HCT116 (cell line): ENCODE data around the gene ADIPOR2.

Experiments
- EZH2 ChIP-seq: fragments of 200-600 bp; sonication (generic); IDR thresholded peaks from 2 replicates; pipeline ENCODE4 v1.6.1; 2017; ENCODE audit warnings: antibody characterized with exemption, mixed run types
- EZH2phosphoT487 ChIP-seq: fragments of 200-600 bp; IDR thresholded peaks from 2 replicates; pipeline ENCODE4 v1.6.1; 2018; ENCODE audit warnings: antibody characterized with exemption, borderline replicate concordance
- MAX ChIP-seq: IDR thresholded peaks from 2 replicates; pipeline ENCODE4 v1.6.1; 2012
- POLR2A ChIP-seq: IDR thresholded peaks from 2 replicates; pipeline ENCODE4 v1.7.0; 2011; ENCODE audit warnings: borderline replicate concordance; ENCODE audit not compliant: insufficient read depth, insufficient read length; ENCODE audit errors: extremely low read depth
- YY1 ChIP-seq: IDR thresholded peaks from 2 replicates; pipeline ENCODE4 v1.6.1; 2011; ENCODE audit warnings: low read length, low read depth, moderate library complexity, mild to moderate bottlenecking; ENCODE audit not compliant: insufficient replicate concordance; ENCODE audit errors: extremely low read depth
- TF ChIP-seq, protein P1 (sequence below), 3 experiments: fragments of 200-600 bp in 1 of 3; sonication (generic) in 1 of 3; IDR thresholded peaks in 2 of 3; conservative IDR thresholded peaks in 1 of 3; 2 replicates each; pipeline ENCODE4 v1.5.1; 2012 to 2017; ENCODE audit warnings: low read depth in 2 of 3, low read length in 2 of 3, antibody characterized with exemption in 1 of 3, borderline replicate concordance in 1 of 3, control low read depth in 1 of 3, mild to moderate bottlenecking in 1 of 3, mixed read lengths in 1 of 3, mixed run types in 1 of 3, moderate library complexity in 1 of 3; ENCODE audit not compliant: insufficient read depth in 1 of 3
- TF ChIP-seq, protein P2 (sequence below): IDR thresholded peaks from 2 replicates; pipeline ENCODE4 v1.6.1; 2012; ENCODE audit warnings: low read depth

DNA sequence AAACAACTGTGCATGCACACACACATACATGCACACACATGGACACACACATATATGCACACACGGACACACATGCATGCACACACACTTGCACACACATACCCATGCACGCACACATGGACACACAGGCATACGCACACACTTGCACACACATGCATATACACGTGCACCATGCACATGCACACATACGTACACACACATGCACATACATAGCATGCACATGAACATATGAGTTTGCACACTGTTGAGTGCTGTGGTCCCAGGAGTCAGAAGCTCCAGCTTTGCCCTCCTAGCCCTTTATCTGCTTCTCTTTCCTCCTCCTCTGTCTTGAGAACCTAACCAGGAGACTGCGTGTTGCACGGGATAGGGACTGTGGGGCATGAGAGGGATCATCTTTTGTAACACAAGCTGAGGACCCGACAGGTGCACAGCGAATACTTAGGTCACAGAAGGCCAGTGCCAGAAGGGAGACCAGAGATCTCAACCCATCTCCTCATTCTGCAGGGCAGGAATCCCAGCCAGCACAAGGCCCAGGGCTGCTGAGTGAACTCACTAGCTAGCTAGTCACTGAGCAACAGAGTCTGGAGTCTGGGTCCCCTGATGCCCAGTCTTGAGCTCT is 126.0 kb downstream of the ADIPOR2 start:
- no peak for TF ChIP-seq YY1
- TF ChIP-seq, protein P1, sequence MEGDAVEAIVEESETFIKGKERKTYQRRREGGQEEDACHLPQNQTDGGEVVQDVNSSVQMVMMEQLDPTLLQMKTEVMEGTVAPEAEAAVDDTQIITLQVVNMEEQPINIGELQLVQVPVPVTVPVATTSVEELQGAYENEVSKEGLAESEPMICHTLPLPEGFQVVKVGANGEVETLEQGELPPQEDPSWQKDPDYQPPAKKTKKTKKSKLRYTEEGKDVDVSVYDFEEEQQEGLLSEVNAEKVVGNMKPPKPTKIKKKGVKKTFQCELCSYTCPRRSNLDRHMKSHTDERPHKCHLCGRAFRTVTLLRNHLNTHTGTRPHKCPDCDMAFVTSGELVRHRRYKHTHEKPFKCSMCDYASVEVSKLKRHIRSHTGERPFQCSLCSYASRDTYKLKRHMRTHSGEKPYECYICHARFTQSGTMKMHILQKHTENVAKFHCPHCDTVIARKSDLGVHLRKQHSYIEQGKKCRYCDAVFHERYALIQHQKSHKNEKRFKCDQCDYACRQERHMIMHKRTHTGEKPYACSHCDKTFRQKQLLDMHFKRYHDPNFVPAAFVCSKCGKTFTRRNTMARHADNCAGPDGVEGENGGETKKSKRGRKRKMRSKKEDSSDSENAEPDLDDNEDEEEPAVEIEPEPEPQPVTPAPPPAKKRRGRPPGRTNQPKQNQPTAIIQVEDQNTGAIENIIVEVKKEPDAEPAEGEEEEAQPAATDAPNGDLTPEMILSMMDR (IDR thresholded peaks at IDR 0.05 in 2 of 3, conservative IDR thresholded peaks at IDR 0.05 in 1 of 3; ENCODE audit: borderline replicate concordance in 1 of 3, insufficient read depth in 1 of 3, low read depth in 2 of 3, low read length in 2 of 3): no peak
- TF ChIP-seq EZH2: no peak
- TF ChIP-seq, protein P2, sequence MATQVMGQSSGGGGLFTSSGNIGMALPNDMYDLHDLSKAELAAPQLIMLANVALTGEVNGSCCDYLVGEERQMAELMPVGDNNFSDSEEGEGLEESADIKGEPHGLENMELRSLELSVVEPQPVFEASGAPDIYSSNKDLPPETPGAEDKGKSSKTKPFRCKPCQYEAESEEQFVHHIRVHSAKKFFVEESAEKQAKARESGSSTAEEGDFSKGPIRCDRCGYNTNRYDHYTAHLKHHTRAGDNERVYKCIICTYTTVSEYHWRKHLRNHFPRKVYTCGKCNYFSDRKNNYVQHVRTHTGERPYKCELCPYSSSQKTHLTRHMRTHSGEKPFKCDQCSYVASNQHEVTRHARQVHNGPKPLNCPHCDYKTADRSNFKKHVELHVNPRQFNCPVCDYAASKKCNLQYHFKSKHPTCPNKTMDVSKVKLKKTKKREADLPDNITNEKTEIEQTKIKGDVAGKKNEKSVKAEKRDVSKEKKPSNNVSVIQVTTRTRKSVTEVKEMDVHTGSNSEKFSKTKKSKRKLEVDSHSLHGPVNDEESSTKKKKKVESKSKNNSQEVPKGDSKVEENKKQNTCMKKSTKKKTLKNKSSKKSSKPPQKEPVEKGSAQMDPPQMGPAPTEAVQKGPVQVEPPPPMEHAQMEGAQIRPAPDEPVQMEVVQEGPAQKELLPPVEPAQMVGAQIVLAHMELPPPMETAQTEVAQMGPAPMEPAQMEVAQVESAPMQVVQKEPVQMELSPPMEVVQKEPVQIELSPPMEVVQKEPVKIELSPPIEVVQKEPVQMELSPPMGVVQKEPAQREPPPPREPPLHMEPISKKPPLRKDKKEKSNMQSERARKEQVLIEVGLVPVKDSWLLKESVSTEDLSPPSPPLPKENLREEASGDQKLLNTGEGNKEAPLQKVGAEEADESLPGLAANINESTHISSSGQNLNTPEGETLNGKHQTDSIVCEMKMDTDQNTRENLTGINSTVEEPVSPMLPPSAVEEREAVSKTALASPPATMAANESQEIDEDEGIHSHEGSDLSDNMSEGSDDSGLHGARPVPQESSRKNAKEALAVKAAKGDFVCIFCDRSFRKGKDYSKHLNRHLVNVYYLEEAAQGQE: no peak
- TF ChIP-seq MAX: no peak
- TF ChIP-seq EZH2phosphoT487: no peak
- no peak for TF ChIP-seq POLR2A
